NCI-H1092 (cell line): ENCODE results near the gene DACH2.
"Not testable (repeated sequence)": the region's sequence is repeated elsewhere in the genome, so short reads cannot be mapped to it uniquely, and the experiment has no call there.

Experiments
- DNase-seq: peaks from one replicate; lab custom pipeline; 2025; lab: John Stamatoyannopoulos, UW

Gene DACH2

GRCh38 chrX:86148024-86148511, at the start of gene DACH2:
TSS of gene DACH2 (plus strand) at chrX:86148451.
- peak; percentile 47 for DNase-seq

GRCh38 chrX:86102341-86102740, 45.9 kb upstream of the DACH2 start:
- no peak for DNase-seq

DNA sequence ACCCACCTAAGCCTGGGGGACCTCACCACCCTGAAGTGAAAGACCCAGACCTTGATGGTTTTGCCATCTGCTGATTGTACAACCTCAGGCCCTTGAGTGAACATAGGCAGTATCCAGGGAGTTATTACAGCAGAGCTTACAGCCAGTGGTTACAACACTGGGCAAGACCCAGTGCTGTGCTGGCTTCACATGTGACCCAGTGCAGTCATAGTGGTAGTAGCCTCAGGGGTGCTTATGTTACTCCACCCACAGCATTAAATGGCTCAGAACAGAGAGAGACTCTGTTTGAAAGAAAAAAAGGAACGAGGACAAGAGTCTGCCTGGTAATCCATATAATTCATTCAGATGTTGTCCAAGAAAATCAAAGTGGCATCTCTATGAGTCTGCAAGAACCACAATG, 45.2 kb upstream of the DACH2 start:
- no peak for DNase-seq

DNA sequence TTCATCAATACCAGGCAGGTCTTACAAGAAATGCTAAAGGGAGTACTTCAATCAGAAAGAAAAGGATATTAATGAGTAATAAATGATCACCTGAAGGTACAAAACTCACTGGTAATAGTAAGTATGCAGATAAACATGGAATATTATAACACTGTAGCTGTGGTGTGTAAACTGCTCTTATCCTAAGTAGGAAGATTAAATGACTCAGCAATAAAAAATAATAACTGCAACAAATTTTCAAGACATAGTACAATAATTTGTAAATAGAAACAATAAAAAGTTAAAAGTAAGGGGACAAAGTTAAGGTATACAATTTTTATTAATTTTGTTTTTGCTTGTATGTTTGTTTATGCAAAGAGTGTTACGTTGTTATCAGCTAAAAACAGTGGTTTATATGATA, 43.7 kb upstream of the DACH2 start:
- no peak for DNase-seq

- DNase-seq, result no peak
Observed at GRCh38 chrX:86121916-86122315, 26.3 kb upstream of the DACH2 start.

- DNase-seq, result no peak
Observed at GRCh38 chrX:86133761-86134160, 14.5 kb upstream of the DACH2 start.

GRCh38 chrX:86137071-86137470, 11.2 kb upstream of the DACH2 start:
- no peak for DNase-seq

GRCh38 chrX:86141786-86142185, 6.5 kb upstream of the DACH2 start:
- no peak for DNase-seq

- DNase-seq, result no peak
Observed at GRCh38 chrX:86146102-86146501, 2.1 kb upstream of the DACH2 start.

DNA sequence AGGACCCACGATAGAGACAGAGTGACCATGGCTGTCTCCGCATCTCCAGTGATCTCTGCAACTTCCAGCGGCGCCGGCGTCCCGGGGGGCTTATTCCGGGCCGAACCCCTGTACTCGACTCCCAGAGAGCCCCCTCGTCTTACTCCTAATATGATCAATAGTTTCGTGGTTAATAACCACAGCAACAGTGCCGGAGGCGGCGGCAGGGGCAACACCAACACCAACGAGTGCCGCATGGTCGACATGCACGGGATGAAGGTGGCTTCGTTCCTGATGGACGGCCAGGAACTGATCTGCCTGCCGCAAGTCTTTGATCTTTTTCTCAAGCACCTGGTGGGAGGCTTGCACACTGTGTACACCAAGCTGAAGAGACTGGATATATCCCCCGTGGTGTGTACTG, 343 bp downstream of the DACH2 start:
- DNase-seq, result no peak

DNA sequence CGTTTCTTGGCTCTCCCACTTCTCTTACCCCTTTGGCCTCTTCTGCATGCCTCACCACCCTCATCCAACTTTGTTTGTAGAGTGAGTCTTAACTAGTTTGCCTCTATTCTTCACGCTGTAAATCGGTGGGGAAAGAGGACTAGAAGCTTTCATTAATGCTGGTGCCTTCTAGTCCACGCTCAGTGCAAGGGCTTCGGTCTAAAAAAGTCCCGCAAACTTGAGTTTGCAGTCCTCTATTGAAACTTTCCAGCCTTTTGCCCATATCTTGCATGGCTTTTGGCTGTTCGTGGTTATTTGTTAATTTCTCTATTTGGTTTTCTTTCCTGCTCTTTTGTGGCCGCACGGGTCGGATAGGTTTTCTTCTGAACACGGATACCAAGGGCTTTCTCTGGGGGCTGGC, 868 bp downstream of the DACH2 start:
- DNase-seq, result no peak

DNA sequence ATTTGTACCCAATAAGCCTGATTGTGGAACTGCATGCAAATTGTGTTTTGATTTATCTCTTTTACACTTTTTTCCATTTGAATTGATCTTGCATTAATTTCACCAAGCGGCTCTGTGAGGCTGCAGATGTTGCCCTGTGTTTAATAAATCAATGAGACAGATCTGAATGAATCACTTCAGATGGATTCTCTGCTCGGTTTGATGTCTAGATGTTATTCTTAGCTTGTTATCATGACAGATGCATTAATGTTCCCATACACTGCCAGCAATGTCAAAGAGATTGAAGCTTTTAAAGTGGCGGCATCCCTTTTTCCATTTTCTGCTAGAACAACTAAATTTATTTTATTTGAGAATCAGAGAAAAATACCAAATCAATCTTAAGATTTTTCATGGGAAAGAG, 6.3 kb downstream of the DACH2 start:
- DNase-seq, result no peak

- DNase-seq, result no peak
Observed at GRCh38 chrX:86171366-86171765, 23.1 kb downstream of the DACH2 start.

DNA sequence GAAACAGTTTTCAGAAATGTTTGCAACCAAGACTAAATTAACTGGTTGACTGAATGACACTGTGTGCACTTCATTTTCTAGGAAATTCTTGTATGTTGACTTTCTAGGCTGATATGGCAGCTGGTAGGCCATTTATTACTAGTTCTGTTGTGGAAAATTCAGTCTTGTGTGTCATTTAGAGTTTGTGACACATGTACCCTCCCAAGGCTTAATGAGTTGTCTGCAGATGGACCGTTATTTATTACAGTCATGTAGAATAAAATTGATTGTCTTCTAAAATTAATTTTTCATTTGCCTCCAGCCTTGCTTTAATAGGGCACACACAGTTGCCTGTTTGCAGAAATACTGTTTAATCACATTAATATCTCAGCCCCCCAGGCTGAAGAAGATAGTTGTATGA, 30.7 kb downstream of the DACH2 start:
- no peak for DNase-seq

GRCh38 chrX:86181325-86181724, 33.1 kb downstream of the DACH2 start:
- DNase-seq, result not testable (repeated sequence)

GRCh38 chrX:86192827-86193226, 44.6 kb downstream of the DACH2 start:
- no peak for DNase-seq

- no peak for DNase-seq
Observed at GRCh38 chrX:86194758-86195157, 46.5 kb downstream of the DACH2 start.

DNA sequence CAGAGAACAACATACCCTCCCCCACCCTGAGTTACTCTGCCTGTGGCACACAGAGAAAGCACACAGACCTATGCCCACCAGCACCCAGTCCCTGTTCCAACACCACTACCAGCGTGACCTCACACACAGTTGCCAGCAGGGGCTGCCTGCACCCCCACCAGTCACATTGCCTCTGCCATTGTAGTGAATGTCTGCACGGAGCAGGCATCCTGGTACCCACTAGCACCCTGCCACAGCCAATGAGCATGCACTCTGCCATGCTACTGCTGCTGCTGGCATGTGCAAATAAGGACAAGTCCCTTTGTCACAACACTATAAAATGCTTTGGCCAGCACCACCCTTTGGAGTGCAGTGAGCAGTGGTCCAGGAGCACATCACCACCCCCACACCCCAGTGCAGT, 47.1 kb downstream of the DACH2 start:
- no peak for DNase-seq

DNA sequence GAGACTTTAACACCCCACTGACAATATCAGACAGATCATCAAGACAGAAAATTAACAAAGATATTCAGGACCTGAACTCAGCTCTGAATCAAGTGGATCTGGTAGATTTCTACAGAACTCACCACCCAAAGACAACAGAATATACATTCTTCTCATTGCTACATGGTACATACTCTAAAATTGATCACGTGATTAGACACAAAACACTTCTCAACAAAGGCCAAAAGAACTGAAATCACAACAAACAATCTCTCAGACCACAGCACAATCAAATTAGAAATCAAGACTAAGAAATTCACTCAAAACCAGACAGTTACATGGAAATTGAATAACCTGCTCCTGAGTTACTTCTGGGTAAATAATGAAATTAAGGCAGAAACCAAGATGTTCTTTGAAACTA, 49.6 kb downstream of the DACH2 start:
- no peak for DNase-seq

- DNase-seq, result no peak
Observed at GRCh38 chrX:86210772-86211171, 62.5 kb downstream of the DACH2 start.

- no peak for DNase-seq
Observed at GRCh38 chrX:86215260-86215659, 67.0 kb downstream of the DACH2 start.

DNA sequence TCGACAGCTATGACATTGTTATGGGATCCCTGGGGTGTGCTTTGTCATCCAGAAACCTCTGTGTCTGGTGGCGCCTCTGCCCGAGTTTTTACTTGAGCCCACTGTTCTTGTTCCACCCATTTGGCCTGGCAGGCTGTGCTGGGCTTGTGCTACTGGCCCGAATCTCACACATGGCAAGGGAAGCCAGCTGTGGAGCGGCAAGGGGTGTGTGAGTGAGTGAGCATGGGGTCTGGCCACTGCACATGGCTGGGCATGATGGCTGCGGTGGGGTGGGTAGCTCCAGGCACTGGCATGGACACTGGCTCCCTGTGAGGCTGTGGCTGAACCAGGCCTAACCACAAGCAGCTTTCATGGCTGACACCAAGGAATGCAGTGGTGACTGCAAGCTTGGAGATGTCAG, 89.2 kb downstream of the DACH2 start:
- DNase-seq, result no peak

DNA sequence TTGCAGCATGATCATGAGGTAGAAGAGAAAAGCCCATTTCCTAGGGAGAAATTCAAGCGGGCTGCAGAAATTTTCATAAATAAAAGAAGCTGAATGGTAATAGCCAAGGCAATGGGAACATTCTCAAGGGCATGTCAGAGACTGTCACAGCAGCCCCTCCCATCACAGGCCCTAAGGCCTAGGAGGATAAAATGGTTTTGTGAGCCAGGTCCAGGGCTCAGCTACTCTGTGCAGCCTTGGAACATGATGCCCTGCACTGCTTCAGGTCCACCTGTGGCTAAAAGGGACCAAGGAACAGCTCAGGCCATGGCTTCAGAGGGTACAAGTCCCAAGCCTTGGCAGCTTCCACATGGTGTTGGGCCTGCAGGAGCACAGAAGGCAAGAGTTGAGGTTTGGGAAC, 93.3 kb downstream of the DACH2 start:
- no peak for DNase-seq

GRCh38 chrX:86263526-86263925, 115.3 kb downstream of the DACH2 start:
- no peak for DNase-seq

DNA sequence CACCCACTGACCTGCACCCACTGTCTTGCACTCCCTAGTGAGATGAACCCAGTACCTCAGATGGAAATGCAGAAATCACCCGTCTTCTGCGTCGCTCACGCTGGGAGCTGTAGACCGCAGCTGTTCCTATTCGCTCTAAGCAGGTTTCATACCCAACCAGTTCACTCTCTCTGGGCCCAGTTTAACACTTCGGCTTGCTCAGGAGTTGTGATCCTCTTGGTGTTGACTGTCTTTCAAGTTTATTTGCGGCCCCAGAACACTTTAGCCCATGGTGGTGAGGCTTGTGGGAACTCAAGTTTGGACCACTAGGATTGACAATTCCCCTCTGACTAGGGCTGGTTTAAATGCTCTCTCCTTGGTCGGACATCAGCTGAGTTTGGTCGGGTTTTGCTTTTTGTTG, 147.0 kb downstream of the DACH2 start:
- no peak for DNase-seq
